NCI-H510A treated with DMSO at 0.1 percent for 48 hours (cell line): Measurements from ENCODE around the gene KLHL18.
"Not testable (repeated sequence)": the region's sequence is repeated elsewhere in the genome, so short reads cannot be mapped to it uniquely, and the experiment has no call there.

Experiments used
- DNase-seq: peaks from one replicate; lab custom pipeline; 2025; lab: John Stamatoyannopoulos, UW

Gene KLHL18

DNA sequence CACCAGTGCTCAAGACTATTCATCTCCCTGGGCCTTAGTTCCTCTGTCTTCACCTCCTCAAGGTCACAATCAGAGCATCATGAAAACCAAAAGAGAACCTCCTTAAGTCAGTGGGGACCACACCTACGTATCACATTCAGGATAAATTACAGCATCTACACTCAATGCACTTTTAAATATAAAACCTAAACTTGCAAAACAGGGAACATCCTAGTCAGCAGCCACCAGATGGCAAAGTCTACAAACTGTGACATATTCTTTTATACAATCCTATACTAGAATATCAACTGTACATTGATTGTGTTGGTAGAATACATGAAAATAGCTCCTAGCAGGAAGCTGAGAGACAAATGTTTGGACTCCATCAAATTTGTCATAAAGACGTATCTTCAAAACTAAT, 8.1 kb upstream of the KLHL18 start:
- DNase-seq, result no peak

DNA sequence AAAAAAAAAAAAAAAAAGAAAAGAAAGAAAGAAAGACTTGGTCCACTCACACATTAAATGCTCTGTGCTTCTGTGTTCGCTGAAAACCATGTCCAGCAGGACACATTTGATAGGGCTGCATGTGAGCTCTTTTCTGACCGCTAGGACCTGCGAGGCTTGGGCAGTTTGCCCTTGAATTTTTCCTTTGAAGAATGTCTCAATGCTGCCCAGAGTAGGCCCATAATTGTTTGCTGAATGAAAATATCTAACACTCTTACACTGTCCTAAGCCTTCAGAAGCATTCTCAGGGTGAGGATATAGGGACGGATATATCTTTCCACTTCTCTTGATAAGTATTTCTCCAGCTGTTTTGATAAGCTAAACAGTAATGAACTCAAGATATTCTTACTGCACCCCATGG, 6.2 kb upstream of the KLHL18 start:
- no peak for DNase-seq

DNA sequence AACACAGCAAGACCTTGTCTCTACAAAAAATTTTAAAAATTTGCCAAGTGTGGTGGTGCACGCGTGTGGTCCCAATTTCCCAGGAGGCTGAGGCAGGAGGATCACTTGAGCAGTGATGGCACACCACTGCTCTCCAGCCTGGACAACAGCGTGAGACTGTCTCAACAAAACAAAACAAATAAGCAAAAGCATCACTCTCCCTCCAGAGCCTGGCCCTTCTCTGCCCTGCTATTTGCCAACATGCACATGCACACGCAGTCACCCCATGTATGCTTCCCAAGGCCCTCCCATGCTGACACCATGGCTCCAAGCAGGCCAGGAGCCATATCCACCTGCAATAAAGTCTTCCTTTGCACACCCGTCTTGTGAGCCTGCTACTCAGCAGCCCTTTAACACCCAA, 2.2 kb upstream of the KLHL18 start:
- DNase-seq, result no peak

DNA sequence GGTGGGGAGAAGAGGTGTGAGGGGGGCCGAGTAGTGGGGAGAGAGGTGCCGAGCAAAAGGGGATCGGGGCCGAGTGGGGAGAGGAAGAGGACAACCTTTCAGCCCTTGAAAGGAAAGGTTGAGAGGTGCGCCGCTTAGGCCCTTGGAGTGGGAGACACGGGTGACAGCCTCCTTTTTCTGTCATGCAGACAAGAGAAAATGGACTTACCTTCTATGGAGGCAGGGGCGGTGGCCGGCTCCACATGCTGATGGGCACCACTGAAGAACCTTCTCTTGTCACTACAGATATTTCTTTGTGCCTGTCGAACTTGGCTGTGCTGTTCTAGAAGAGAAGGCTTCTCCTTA, 421 bp downstream of the KLHL18 start:
- no peak for DNase-seq

DNA sequence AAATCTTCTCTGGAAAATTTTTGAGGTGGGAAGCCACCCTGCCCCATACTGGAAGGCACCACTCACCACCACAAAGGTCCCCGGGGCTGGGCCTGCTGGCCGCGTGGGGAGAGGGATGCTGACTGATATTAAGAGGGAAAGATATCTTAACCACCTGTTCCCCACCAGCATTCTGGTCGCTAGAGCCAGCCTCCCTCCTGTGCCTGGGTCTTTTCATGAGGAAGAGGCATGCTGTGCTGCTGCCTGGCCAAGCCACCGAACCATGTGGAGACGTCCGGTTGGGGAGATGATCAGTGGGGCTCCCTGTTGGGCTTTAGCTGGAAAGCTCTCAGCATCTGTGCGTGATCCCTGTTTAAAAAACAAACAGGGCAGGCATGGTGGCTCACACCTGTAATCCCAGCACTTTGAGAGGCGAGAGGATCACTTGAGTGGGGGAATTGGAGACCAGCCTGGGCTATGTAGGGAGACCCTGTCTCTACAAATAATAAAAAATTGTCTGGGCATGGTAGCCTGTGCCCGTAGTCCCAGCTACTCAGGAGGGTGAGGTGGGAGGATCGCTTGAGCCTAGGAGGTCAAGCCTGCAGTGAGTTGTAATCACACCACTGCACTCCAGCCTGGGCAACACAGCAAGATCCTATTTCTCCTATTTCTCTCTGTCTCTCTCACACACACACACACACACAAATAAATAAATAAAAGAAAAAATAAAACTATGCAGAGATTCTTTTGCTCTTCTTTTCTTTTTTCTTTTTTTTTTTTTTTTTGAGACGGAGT, 1.0 kb downstream of the KLHL18 start:
- DNase-seq, result no peak

DNA sequence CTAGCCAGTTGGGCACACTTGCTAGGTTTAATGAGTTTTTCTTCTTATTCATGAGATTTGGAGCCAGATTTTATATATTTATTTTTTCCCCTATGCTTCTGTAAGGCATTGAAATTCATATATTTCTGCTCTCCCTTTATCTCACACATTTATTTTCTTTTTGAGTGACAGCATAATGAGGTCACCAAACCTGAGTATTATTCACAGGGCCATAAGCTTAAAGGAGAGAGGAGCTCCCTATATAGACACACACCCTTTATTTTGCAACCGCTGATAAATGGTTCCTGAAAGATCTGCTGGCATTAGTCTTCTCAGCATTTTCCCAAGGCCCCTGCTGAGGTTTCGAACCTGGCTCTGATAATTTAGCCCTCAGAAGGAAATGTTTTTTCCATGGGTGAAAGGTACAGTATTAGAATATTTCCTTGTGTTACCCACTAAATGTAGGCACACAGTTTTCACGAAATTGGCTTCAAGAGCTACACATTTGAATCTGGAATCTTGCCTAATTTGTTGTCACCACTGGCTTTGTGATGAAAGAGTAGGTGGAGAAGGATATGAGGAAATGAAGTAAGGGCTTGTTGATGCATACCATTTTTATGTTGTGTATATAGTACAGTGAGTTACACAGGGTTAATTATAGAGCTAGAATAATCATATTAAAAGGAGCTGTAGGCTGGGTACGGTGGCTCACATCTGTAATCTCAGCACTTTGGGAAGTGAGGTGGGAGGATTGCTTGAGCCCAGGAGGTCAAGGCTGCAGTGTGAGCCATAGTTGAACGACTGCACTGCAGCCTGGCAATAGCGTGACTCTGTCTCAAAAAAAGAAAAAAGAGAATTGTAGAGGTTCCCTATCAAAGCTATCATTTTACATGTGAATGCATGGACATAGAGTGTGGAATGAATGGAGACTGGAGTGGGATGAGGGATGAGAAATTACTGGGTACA, 6.5 kb downstream of the KLHL18 start:
- DNase-seq, result no peak

DNA sequence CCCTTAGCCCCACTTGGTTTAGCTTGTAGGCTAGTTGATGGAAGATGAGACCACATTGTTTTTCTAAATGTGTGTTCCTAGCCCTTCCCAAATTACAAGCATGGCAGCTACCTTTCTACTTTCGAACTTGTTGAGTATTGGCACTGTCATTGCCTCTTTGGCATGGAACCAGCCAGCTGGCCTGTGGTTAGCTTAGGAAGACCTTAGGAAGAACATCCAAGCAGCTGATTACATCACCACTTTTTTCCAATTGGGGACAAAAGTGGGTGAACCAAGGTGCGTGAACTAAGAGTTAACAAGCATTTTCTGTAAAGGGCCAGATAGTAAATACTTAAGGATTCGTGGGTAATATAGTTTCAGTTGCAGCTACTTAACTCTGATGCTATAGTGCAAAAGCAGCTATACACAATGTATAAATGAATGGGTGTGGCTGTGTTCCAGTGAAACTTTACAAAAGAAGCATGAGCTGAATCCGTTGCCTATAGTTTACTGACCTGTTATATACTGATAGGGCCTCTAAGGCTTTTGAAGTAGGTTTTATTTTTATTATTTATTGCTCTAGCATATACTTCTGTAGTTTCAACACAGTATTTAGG, 8.5 kb downstream of the KLHL18 start:
- no peak for DNase-seq

DNA sequence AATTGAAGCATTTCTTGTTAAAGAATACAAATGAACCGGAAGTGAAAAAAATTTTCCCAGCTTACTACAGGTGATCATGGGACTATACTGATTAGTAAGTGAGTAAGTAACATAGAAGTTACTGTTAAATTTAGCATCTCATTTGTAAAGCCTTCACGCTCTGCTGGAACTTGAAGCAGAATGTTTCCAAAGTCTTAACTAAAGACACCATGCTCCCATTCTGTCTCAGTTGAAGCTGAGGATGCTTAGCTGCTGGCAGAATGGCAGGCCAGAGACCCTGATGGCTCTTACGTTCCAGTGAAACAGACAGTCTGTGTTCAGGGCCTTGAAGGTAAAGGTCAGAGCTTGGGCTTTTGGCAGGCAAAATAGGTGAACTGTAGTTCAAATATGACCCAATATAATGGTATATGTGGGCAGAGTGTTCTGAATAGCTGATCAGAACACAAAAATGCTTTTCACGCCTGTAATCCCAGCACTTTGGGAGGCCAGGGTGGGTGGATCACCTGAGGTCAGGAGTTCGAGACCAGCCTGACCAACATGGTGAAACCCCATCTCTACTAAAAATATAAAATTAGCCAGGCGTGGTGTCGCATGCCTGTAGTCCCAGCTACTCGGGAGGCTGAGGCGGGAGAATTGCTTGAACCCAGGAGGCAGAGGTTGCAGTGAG, 9.1 kb downstream of the KLHL18 start:
- not testable (repeated sequence) for DNase-seq

DNA sequence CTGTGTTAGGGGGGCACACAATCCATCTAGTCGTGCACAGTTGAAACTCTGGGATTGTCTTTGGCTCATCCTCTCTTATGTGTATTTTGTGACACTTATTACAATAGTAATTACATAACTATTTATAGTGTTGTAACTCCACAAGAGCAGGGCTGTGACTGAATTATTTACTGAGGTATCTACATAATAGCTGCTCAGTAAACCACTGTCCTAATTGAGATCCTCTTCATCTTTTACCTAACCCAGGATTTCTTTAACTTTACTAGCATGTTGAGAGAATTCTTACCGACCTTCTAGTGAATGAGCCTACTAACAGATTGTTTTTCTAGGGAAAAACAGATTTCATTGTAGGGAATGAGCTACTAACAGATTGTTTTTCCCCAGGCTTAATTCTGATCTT, 11.1 kb downstream of the KLHL18 start:
- no peak for DNase-seq

DNA sequence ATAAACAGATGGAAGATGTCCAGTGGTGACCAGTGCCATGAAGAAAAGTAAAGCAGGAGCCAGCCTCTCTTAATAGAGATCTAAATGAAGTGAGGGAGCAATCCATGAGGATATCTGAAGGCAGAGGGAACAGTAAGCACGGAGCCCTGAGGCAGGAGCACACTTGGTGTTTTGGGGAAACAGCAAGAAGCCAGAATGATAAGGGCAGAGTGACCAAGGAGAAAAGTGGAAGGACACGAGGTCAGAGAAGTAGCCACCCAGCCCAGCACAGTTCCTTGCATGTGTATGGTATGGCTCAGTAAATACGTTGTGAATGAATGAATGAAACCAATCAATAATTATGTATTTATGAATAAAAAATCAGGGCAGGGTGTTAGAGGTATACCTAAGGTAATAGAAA, 11.6 kb downstream of the KLHL18 start:
- DNase-seq, result no peak

DNA sequence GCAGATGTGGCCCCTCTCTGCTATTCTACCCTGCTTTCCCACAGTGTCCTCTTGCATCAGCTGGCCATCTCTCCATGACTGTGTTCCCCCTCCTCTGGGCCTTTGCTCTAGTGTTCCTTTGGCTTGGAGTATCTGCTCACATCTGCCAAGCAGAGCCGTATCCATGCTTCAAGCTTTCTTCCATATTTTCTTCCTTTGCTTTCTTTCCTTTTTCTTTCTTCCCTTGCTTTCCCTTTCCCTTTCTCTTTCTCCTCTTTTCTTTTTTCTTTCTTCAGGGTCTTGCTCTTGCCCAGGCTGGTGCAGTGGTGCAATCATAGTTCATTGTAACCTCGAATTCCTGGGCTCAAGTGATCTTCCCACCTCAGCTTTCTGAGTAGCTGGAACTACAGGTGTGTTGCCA, 12.6 kb downstream of the KLHL18 start:
- DNase-seq, result no peak

DNA sequence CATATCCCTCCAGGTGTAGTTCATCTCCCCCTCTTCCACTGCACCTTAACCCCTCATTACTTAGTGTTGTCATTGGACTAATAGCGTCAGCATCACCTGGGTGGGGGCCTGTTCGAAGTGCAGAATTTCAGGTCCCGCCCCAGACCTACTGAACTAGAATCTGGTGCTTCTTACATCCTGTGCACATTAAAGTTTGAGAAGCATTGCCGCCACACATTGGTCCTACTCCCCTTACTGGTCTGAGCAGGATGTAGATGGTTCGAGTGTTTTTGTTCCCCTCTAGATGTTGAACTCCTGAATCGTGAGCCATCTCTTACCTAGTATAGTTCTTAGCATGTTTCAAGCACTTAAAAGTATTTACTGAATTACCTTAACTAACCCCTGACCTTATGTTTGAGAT, 13.2 kb downstream of the KLHL18 start:
- peak; percentile 20 for DNase-seq

DNA sequence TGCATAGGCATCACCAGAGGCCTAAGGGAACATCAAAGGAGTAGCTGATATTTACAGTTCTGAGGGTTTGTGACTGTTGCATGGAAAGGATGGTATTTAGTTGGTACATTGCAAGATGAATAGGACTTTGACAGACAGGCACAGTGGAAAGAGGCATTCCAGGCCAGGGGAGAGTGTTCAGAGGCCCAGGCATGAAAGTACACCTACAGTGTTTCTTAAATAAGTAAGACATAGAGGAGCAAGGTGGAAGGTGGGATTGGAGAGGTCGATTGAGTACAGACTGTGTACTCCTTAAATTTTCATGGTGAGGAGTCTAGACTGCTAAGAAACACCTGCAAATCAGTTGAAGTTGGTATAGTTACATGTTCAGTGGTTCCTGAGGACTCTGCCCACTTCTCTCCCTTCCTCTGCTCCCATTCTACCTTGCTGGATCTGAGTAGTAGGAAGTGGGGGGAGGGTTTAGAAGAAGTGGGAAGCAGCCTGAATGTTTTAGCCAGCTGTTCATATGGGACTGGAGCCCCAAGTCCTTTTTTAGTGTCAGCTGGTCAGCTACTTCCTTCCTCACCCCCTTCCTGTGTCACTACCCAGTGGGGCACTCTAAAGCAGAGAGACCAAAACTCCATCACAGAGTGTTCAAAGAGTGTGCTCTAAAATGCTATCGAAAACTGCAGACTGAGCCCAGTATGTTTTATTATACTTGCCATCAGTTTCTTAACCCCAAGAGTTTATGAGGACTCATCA, 14.0 kb downstream of the KLHL18 start:
- no peak for DNase-seq

DNA sequence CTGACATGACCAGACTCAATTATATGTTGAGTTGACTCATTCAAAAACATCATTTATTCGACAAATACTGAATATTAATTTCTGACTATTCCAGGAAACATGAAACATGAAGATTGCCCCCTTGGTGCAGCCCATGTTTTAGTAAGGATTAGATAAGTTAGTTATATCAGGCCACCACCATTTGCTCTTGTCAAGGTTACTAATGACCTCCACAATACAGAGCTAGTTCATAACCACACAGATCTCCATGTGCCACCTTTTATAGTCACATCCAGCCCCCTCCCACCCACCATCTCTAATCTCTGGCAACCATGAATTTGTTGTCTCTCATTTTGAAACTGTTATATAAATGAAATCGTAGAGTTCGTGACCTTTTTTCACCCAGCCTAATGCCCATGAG, 15.7 kb downstream of the KLHL18 start:
- no peak for DNase-seq

DNA sequence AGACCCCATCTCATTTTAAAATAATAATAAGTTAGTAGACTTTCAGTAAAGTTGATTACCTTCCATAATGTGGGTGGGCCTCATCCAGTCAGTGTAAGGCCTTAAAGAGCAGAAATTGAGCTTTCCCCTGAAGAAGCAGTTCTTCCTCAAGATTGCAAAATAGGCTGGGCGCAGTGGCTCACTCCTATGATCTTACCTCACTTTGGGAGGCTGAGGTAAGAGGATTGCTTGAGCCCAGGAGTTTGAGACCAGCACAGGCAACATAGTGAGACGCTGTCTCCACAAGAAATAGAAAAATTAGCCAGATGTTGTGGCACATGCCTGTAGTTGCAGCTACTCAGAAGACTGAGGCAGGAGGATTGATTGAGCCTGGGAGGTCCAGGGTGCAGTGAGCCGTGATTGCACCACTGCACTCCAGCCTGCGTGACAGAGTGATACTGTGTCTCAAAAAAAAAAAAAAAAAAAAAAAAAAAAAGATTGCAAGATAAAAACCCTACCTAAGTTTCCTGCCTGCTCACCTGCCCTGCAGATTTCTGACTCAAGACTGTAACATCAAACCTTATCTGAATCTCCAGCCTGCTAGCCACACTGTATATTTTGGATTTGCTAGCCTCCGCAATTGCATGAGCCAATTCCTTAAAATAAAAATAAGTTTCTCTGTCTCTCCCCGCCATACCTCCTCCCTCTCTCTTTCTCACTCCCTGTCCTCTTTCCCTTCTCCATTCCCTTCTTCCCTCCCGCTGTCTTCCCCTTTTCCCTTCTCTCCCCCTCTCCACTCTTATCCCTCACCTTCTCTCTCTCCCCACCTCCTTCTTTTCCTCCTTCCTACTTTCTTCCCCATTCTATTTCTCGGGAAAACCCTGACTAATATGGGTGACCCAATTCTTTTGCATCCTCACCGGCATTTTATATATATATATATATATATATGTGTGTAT, 16.9 kb downstream of the KLHL18 start:
- DNase-seq, result no peak

DNA sequence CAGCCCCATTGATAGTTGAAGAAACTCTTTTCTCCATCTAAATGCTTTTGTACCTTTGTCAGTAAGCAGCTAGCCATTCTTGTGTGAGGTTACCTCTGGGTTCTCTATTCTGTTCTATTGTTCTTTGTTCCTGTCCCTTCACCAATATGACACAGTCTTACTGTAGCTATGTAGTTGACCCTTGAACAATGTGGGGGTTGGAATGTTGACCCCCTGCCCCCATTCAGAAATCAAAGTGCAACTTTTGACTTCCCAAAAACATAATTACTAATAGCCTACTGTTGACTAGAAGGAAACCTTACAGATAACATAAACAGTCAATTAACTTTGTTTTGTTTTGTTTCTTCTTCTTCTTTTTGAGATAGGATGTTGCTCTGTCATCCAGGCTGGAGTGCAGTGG, 18.7 kb downstream of the KLHL18 start:
- no peak for DNase-seq

DNA sequence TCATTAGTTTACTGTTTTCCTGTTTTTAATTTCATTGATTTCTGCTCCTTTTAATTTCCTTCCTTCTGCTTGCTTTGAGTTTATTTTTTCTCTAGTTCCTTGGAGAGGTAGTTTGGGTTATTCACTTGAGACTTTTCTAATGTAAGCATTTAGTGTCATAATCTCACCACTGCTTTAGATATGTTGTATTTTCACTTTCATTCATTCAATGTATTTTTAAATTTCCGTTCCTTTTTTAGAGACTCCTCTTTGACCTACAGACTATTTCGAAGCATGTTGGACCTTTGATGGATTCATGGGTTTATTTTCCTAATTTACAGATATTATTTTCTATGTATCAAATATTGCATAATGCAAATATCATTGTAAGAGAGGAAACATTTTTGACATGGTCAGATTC, 23.3 kb downstream of the KLHL18 start:
- no peak for DNase-seq

DNA sequence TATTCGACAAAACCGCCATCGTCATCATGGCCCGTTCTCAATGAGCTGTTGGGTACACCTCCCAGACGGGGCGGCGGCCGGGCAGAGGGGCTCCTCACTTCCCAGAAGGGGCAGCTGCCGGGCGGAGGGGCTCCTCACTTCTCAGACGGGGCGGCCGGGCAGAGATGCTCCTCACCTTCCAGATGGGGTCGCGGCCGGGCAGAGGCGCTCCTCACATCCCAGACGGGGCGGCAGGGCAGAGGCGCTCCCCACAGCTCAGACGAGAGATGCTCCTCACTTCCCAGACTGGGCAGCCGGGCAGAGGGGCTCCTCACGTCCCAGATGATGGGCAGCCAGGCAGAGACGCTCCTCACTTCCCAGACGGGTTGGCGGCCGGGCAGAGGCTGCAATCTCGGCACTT, 26.5 kb downstream of the KLHL18 start:
- DNase-seq, result not testable (repeated sequence)

DNA sequence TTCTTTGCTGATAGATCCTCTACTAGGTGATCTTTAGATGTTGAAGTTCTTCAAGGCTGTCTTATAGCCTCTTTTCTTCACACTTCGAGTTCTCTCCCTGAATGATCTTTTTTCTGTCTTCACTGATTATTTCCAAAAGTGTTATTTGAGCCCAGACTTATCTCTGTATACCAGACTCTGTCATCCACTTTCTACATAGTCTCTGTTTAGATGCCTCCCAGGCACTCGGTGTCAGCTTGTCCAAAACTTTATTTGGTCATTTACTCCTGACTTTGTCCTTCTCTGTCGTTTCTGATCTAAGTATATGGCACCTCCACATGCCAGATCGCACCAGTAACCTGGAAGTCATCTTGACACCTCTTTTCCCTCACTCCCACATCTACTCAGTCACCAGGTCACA, 27.6 kb downstream of the KLHL18 start:
- no peak for DNase-seq

DNA sequence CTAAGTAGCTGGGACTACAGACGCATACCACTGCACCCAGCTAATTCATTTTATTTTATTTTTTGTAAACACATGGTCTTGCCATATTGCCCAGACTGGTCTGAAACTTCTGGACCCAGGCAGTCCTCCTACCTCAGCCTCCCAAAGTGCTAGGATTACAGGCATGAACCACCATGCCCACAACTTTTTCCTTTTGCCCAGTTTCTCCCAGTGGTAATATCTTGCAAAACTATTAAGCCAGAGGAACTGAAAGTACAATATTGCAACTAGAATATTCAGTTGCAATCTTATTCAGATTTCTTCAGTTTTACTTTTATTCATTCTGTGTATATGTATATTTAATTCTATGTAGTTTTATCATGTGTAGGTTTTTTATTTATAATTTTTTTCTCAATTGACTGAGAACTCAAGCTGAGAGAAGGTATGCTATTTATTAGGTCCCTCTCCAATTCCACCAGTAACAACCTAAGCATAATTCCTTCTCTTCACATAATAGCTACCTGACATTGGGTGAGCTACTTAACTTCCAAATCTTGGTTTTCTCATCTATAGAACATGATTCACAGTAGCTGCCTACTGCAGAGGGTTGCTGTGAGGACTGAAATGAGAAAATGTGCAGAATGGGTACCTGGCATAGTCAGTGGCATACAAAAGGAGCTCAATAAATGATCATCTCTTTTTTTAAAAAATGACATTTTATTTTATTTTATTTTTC, 30.8 kb downstream of the KLHL18 start:
- DNase-seq, result no peak
